T-helper 17 cell (primary cell): ENCODE results near the gene FRMD4A. TPM values are rescaled to one million over a fixed set of nuclear protein-coding genes. Genes with fewer than 3 reads are reported as not detected.

Source experiments
- ATAC-seq: fragments of 150-1000 bp; cut with Tn5 transposase; 2 replicates; pipeline ENCODE4 v1.10.0; 2021; ENCODE audit warnings: mild to moderate bottlenecking, moderate library complexity
- DNase-seq, 3 donors: peaks; one replicate each; pipeline versions ENCODE4 v3.0.0 to v3.0.0-alpha.2; 2020 to 2021
- H3K9me3 ChIP-seq: one replicate; pipeline ENCODE4 v1.7.0; 2013; ENCODE audit warnings: low read length, mild to moderate bottlenecking; ENCODE audit not compliant: control insufficient read depth, poor library complexity, severe bottlenecking
- H3K27ac Mint-ChIP-seq: one replicate; pipeline ENCODE4 v1.8.0; 2022; ENCODE audit warnings: mild to moderate bottlenecking, moderate library complexity, mixed read lengths
- H3K27me3 Mint-ChIP-seq: one replicate; pipeline ENCODE4 v1.8.0; 2022; ENCODE audit warnings: mixed read lengths
- H3K36me3 Mint-ChIP-seq: one replicate; pipeline ENCODE4 v1.8.0; 2022; ENCODE audit warnings: low read depth, mixed read lengths
- H3K4me1 Mint-ChIP-seq: one replicate; pipeline ENCODE4 v1.8.0; 2022; ENCODE audit warnings: mild to moderate bottlenecking, mixed read lengths
- H3K4me3 Mint-ChIP-seq: one replicate; pipeline ENCODE4 v1.8.0; 2022; ENCODE audit warnings: mild to moderate bottlenecking, moderate library complexity, mixed read lengths
- total RNA-seq, 4 donors: library from RNA in 2 of 4; stranded (reverse) in 2 of 4; gene quantifications; one replicate each; pipeline ENCODE4 v1.2.3 and lab custom pipeline; 2022 to 2026

The FRMD4A gene
- total RNA-seq (1 to 10 TPM; 1.3 to 2.7 TPM), total RNA-seq (lab: John Stamatoyannopoulos, UW) (2.7 to 5.0 reads per million in 2 donors)

DNA sequence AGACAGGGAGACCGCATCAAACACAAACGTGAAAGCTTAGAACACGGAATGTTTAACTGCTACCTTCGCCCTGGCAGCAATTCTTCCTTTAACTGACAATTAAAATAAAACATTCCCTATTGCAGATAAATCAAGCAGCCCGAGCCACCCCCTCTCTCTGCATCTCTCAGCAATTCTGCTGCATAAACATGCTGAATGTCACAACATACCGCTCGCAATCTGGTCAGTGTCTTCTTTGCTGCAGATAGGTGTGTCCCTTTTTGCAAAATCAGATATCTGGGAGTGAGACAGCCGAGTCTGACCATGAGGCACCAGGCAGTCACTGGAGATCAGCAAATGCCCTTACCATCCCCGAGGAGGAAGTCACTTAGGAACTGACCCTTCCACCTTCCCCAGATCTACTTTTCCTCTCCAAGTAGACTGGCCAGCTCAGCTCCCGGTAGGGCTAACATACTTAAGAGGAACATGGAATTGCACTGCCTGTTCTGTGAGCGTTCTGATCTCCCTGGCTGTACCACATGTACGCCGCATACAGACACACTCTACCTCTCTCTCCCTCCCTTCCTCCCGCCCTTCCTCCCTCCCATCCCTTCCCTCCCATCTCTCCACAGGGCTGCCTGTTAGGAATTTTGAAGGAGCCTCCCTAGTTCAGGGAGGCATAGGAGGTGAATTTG lies at the start of gene FRMD4A:
FRMD4A (minus strand) TSS at position 537 of the 674 bp plus-strand sequence.
- Mint-ChIP-seq H3K4me1 (no peaks in the 10 kb centered on the region), H3K4me3 (no peak within 1 kb of the TSS), H3K27ac (no peak within 1 kb of the TSS), H3K27me3 (peaks cover 57% of the 10 kb centered on the region), H3K36me3 (peaks cover 2% of the 10 kb centered on the region)
- no peak for ATAC-seq
- H3K9me3 ChIP-seq = no peaks in the 10 kb centered on the region
- no peak for DNase-seq

DNA sequence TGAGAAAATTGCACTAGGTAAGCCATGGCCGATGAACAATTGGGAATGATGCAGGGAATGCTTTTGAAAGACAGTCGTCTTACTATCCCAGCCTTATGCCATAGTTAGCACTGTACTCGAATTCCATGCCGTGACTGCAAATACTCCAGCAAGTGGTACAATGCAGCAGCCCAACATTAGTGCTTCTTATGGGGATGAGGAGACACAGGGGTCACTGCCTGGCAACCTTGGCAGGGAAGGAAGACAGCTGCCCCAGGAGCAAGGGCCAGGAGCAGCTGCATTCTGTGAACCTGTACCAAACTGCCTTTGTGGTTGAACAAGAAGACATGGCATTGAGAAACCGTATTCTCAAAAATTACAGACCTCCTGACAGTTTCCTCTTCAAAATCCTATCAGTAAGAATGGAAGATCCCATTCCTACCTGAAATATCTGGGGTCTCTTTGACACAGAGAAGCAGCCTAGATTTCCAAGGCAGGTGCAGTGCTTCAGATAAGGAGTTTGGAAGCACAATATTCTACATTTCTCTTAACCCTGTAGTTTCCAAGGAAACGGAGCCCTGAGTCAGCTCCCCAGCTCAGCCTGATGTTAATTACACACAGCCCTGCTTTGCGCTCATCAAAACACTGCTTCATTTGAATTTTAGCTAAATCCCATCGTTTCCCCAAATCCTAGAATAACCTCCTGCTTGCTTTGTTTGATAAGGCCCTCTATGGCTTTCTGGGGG lies 49.0 kb upstream of the FRMD4A start:
- H3K4me3 Mint-ChIP-seq = no peak overlapping the region
- no peak for DNase-seq
- H3K27me3 Mint-ChIP-seq = peaks cover 58% of the 10 kb centered on the region
- no peaks in the 10 kb centered on the region for H3K9me3 ChIP-seq
- H3K4me1 Mint-ChIP-seq = peaks cover 14% of the 10 kb centered on the region
- H3K27ac Mint-ChIP-seq = no peak overlapping the region
- H3K36me3 Mint-ChIP-seq = peaks cover 2% of the 10 kb centered on the region
- ATAC-seq = no peak

DNA sequence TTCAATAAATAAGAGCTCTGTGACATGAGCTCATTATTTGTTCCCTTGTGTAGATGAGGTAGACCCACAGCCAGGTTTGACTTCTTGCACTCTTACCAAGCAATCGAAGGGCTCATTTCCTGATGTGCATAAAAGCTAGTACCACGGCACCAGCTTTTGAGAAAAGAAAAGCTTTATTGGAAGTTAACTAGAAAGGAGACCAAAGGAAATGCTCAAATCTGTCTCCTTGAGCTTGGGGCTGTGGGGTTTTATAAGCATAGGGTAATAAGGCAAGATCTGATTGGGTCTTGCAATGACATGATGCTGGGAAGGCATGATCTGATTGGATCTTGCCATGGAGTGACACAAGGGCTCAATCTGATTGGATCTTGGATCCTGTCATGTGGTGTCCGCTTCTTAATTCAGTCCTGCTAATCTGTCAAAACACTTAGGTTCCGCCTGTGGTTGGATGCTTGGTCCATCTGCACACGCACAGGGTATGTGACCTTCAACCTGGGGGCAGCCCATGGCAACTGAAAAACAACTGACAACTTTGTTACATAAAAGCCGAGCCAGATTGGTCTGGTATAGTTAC lies 47.8 kb upstream of the FRMD4A start:
- Mint-ChIP-seq H3K4me3 (no peak overlapping the region), H3K27ac (no peak overlapping the region), H3K4me1 (peaks cover 12% of the 10 kb centered on the region), H3K36me3 (peaks cover 2% of the 10 kb centered on the region), H3K27me3 (peaks cover 62% of the 10 kb centered on the region)
- no peaks in the 10 kb centered on the region for H3K9me3 ChIP-seq
- ATAC-seq (no peak), DNase-seq (no peak)

DNA sequence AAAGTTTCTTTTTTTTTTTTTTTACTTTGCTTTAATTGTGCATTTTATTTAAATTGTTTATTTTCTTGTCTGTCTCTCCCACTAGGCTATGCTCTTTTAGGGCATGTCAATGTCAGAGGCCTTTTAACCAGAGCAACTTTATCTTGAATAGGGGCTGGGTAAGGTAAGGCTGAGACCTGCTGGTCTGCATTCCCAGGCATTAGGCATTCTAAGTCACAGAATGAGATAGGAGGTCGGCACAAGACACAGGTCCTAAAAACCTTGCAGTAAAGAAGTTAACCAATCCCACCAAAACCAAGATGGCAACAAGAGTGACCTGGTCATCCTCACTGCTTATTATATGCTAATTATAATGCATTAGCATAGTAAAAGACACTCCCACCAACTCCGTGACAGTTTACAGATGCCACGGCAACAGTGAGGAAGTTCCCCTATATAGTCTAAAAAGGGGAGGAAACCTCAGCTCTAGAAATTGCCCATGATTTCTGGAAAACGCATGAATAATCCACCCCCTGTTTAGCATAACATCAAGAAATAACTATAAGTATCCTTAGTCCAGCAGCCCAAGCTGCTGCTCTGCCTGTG lies 47.0 kb upstream of the FRMD4A start:
- peaks cover 12% of the 10 kb centered on the region for H3K4me1 Mint-ChIP-seq
- H3K9me3 ChIP-seq = no peaks in the 10 kb centered on the region
- DNase-seq = no peak
- ATAC-seq = no peak
- H3K27ac Mint-ChIP-seq = no peak overlapping the region
- peaks cover 2% of the 10 kb centered on the region for H3K36me3 Mint-ChIP-seq
- H3K4me3 Mint-ChIP-seq = no peak overlapping the region
- H3K27me3 Mint-ChIP-seq = peaks cover 66% of the 10 kb centered on the region

DNA sequence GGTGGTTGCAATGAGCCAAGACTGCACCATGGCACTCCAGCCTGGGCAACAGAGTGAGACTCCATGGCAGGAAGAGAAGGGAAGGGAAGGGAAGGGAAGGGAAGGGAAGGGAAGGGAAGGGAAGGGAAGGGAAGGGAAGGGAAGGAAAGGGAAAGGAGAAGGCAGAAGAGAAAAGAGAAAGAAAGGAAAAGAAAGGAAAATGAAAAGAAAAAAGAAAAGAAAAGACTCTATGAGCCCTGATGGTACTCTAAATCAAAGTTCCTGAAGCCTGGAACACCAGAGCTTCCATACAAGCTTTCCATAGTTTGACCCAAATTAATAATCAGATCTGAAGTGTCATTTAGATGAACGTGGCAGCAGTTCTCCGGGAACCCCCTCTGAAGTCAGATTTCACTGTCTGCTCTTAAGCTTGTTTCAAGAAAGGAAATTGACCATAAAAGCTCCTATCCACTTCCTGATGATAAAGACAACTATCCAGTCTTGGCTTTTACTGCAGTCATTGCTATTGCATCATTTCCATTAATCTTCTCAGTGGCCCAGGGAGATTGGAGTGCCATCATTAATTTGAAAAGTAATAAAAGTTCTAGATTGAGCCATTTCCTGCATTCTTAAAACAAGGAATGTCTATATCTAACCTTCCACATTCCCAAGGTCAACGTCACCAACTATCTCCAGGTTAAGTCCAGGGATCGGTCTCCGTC lies 44.2 kb upstream of the FRMD4A start:
- DNase-seq (no peak), ATAC-seq (no peak)
- H3K9me3 ChIP-seq = no peaks in the 10 kb centered on the region
- H3K27me3 Mint-ChIP-seq = peaks cover 69% of the 10 kb centered on the region
- no peak overlapping the region for H3K27ac Mint-ChIP-seq
- no peak overlapping the region for H3K4me3 Mint-ChIP-seq
- H3K4me1 Mint-ChIP-seq = no peaks in the 10 kb centered on the region
- H3K36me3 Mint-ChIP-seq = peaks cover 7% of the 10 kb centered on the region

DNA sequence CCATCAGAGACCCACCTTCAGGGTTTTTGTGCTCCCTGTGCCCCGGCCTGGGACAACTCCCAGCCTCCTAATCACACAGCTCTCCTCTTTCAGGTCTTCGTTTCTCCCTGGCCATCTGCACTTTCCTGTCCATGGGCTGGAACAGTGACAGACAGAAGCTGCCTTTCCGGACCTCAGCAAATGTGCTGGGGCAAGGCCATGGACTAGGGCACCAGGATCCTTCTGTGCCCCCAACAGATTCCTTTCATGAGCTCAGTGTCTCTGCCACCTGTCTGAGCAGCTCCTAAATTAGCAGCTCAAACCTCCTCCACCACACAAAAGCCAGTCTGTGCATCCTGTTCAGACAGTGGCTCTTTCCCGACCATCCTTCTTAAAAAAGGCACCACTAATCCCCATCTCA lies 41.9 kb upstream of the FRMD4A start:
- H3K36me3 Mint-ChIP-seq = peaks cover 7% of the 10 kb centered on the region
- H3K4me1 Mint-ChIP-seq = no peaks in the 10 kb centered on the region
- DNase-seq (no peak), ATAC-seq (no peak)
- no peaks in the 10 kb centered on the region for H3K9me3 ChIP-seq
- H3K27ac Mint-ChIP-seq = peak overlapping the region; percentile 43
- H3K27me3 Mint-ChIP-seq = peaks cover 72% of the 10 kb centered on the region
- H3K4me3 Mint-ChIP-seq = peak overlapping the region; percentile 69

DNA sequence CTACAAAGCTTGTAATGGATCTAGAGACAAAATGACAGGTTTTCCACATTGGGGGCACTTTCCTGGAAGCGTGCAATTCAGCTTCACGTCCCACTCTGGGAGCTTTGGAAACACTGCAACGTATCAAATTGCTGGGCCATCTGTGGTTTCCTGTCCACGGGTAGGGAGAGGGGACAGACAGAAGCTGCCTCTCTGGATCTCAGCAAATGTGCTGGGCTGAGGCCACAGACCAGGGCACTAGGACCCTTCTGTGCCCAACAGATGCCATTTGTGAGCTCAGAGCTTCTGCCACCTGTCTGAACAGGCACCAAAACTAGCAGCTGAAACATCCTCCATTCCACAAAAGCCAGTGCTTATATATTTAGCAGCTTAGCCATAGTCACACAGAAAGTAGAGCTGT lies 40.9 kb upstream of the FRMD4A start:
- no peaks in the 10 kb centered on the region for H3K9me3 ChIP-seq
- Mint-ChIP-seq H3K36me3 (peaks cover 7% of the 10 kb centered on the region), H3K4me3 (no peak overlapping the region), H3K27ac (no peak overlapping the region), H3K4me1 (no peaks in the 10 kb centered on the region), H3K27me3 (peaks cover 67% of the 10 kb centered on the region)
- ATAC-seq (no peak), DNase-seq (no peak)

DNA sequence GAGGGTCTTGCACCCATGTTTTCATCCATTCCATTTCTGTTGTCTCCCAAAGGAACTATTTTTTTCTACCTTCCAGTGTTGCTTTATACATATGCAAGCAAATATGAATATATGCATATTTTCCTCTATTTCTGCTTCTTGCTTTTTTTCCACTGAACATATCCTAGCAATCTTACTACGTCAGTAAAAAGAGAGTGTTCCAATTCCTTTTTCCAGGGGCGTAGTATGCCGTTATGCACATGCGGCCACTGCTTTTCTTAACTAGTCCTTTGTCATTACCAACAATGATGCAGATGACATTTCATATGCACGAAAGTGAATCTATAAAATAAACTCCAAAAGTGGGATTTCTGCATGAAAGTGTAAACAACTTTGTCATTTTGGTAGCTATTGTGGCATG lies 40.2 kb upstream of the FRMD4A start:
- ATAC-seq (no peak), DNase-seq (no peak)
- H3K4me3 Mint-ChIP-seq = no peak overlapping the region
- no peaks in the 10 kb centered on the region for H3K9me3 ChIP-seq
- peaks cover 65% of the 10 kb centered on the region for H3K27me3 Mint-ChIP-seq
- H3K4me1 Mint-ChIP-seq = no peaks in the 10 kb centered on the region
- H3K36me3 Mint-ChIP-seq = peaks cover 4% of the 10 kb centered on the region
- H3K27ac Mint-ChIP-seq = no peak overlapping the region

DNA sequence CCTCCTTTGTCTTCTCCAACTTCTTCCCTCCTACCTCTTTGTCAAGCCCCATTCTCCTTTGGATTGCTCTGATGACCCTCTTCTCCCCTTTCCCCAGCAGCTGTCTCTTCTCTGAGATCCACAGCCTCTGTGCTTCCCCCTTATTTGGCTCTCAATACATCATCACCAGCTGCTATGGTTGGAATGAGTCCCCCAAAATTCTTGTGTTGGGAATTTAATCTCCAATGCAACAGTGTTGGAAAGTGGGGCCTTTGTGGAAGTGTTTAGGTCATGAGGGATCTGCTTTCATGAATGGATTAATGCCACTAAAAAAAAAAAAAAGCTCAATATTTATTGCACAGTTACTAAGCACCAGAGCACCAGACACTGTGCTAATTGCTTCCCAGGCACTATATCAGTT lies 39.2 kb upstream of the FRMD4A start:
- DNase-seq = no peak
- H3K4me1 Mint-ChIP-seq = no peaks in the 10 kb centered on the region
- peaks cover 62% of the 10 kb centered on the region for H3K27me3 Mint-ChIP-seq
- no peak overlapping the region for H3K27ac Mint-ChIP-seq
- H3K36me3 Mint-ChIP-seq = peaks cover 4% of the 10 kb centered on the region
- H3K4me3 Mint-ChIP-seq = no peak overlapping the region
- ATAC-seq = no peak
- no peaks in the 10 kb centered on the region for H3K9me3 ChIP-seq

DNA sequence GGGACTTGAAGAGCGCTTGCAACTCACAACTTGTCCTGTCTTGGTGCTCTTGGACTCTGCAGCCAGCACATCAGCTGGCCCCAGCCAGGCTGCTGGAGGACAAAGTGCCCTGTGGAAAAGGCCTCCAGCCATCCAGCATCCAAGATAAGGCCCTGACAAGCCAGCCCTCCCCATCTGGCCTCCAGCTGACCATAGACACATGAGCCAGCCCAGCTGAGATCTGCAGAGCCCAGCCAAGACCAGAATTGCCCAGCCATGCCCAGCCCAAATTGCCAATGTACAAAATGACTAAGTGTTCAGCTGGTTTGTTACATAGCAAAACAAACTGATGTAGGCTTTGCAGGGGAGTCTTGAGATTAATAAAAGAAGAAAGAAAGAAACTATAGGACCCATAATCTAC lies 36.0 kb upstream of the FRMD4A start:
- H3K27ac Mint-ChIP-seq = no peak overlapping the region
- no peak for DNase-seq
- peaks cover 57% of the 10 kb centered on the region for H3K27me3 Mint-ChIP-seq
- H3K9me3 ChIP-seq = no peaks in the 10 kb centered on the region
- peaks cover 3% of the 10 kb centered on the region for H3K4me1 Mint-ChIP-seq
- peaks cover 2% of the 10 kb centered on the region for H3K36me3 Mint-ChIP-seq
- no peak for ATAC-seq
- no peak overlapping the region for H3K4me3 Mint-ChIP-seq

DNA sequence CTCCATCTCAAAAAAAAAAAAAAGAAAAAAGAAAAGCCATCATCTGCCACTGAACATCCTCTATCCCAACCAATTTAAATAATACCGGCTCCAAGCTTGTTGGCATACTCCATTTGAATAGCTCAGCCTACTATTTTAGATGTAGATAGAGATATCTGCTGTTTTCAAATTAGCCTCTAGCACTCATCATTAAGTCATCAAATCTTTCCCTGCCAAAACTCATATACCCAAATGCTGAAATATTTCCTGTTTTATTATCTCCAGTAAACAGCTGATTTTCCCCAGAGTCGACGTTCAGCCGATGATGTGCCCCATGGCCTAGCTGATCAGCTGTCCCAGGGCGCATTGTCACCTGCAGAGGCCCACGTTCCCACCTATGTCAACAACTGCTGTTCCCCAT lies 34.5 kb upstream of the FRMD4A start:
- DNase-seq = no peak
- no peaks in the 10 kb centered on the region for H3K36me3 Mint-ChIP-seq
- no peak overlapping the region for H3K27ac Mint-ChIP-seq
- H3K27me3 Mint-ChIP-seq = peaks cover 57% of the 10 kb centered on the region
- H3K9me3 ChIP-seq = no peaks in the 10 kb centered on the region
- peaks cover 3% of the 10 kb centered on the region for H3K4me1 Mint-ChIP-seq
- no peak overlapping the region for H3K4me3 Mint-ChIP-seq
- no peak for ATAC-seq

DNA sequence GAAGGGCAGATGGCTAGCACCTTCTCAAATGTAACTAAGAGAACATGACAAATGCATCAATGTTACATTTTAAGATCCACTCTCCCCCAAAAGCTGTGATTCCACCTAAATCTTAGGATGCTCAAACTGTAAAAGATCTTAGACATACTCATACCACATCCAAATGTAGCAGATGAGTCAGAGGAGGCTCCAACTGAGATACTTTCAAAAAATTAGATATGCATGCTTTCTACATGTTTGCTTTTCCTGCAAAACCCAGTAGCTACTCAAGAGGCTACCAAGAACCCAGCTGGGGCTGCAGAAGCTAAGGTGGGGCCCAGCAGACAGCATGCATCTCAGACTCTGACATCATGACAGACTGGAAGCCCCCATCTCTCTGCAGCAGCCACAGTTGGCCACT lies 31.4 kb upstream of the FRMD4A start:
- H3K27me3 Mint-ChIP-seq = peaks cover 38% of the 10 kb centered on the region
- H3K36me3 Mint-ChIP-seq = no peaks in the 10 kb centered on the region
- H3K4me3 Mint-ChIP-seq = no peak overlapping the region
- DNase-seq (no peak), ATAC-seq (no peak)
- no peak overlapping the region for H3K27ac Mint-ChIP-seq
- no peaks in the 10 kb centered on the region for H3K9me3 ChIP-seq
- peaks cover 3% of the 10 kb centered on the region for H3K4me1 Mint-ChIP-seq

DNA sequence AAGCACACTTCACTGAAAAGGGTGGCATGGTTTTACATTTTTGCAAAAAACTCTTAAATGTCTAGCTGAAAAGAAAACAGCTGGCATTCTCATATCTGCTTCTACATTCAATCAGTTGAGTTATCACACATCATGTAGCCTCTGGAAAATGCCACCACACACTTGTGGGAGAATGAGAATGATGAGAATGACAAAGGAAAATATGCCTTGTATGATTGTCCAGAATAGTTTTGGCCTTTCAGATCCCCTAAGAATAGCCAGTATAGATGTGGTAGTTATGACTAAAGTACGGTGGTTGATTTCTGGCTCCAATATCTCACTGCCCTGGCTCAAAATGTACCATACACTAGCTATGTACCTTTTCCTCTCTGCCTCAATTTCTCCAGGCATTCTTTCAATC lies 30.2 kb upstream of the FRMD4A start:
- Mint-ChIP-seq H3K27ac (no peak overlapping the region), H3K36me3 (no peaks in the 10 kb centered on the region), H3K27me3 (peaks cover 39% of the 10 kb centered on the region), H3K4me3 (no peak overlapping the region), H3K4me1 (peaks cover 3% of the 10 kb centered on the region)
- ATAC-seq (no peak), DNase-seq (no peak)
- H3K9me3 ChIP-seq = no peaks in the 10 kb centered on the region
